Fibroblast of mammary gland (primary cell): ENCODE results near the gene TSPAN9.

ENCODE experiments used
- DNase-seq: peaks from one replicate; pipeline ENCODE4 v3.0.0-alpha.2; 2010; ENCODE audit warnings: low read depth
- H3K4me3 ChIP-seq: 2 replicates; pipeline ENCODE4 v1.5.1; 2011; ENCODE audit warnings: low read depth, mild to moderate bottlenecking, low read length, moderate library complexity; ENCODE audit not compliant: control insufficient read depth
- TF ChIP-seq, protein P1 (sequence below): conservative IDR thresholded peaks from 2 replicates; pipeline ENCODE4 v1.5.1; 2011; ENCODE audit warnings: low read depth, low read length, inconsistent platforms; ENCODE audit not compliant: control insufficient read depth, insufficient read depth

Gene TSPAN9

DNA sequence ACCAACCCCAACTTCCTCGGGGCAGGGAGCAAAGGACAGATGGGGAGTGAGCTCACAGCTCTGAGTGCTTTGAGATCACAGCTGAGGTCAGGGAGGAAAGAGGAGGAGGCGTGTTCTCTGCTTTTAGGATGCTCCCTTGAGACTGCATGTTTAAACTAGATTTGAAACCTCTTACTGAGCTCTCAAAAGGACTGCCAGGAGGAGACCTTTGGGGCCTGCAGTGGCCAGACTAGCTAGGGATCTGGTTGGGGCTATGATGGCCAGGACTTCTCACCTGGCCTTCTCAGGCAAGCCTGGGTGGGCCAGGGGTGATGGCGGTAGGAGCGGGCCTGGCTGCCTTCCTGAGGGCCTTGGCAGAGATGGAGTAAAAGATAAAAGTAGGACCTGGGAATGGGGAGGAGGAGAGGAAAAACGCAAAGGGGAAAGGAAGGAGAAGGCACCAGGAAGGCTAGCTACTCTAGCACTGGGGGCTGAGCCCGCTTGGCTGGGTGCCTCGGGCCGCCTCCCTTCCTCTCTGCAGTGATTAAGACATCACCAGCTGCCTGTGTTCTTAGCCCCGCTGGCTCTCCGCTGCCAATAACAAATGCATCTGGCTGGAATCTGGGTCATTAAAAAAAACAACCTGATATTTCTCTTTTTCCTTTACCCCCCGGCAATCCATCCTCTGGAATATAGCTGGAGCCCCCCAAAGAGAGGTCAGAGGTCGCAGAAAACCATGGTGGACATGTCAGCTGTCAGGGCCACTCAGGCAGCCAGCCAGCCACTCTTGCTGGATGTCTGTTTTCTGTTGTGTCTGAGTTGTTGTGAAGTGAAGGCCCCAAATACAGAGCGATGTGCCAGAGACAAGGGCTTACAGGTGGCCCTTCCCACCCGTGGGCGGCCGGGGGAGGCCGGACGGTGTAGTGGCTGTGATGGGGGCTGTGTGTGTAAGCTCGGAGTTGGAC is 141.3 kb downstream of the TSPAN9 start:
- H3K4me3 ChIP-seq = no peak overlapping the region
- DNase-seq = peak; percentile 84
- TF ChIP-seq, protein P1, sequence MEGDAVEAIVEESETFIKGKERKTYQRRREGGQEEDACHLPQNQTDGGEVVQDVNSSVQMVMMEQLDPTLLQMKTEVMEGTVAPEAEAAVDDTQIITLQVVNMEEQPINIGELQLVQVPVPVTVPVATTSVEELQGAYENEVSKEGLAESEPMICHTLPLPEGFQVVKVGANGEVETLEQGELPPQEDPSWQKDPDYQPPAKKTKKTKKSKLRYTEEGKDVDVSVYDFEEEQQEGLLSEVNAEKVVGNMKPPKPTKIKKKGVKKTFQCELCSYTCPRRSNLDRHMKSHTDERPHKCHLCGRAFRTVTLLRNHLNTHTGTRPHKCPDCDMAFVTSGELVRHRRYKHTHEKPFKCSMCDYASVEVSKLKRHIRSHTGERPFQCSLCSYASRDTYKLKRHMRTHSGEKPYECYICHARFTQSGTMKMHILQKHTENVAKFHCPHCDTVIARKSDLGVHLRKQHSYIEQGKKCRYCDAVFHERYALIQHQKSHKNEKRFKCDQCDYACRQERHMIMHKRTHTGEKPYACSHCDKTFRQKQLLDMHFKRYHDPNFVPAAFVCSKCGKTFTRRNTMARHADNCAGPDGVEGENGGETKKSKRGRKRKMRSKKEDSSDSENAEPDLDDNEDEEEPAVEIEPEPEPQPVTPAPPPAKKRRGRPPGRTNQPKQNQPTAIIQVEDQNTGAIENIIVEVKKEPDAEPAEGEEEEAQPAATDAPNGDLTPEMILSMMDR = no peak

- no peak overlapping the region for H3K4me3 ChIP-seq
- no peak for DNase-seq
- TF ChIP-seq, protein P1 = no peak
Observed at GRCh38 chr12:3219233-3219632, 142.1 kb downstream of the TSPAN9 start.

GRCh38 chr12:3220382-3221321 is 143.5 kb downstream of the TSPAN9 start:
- no peak for DNase-seq

DNA sequence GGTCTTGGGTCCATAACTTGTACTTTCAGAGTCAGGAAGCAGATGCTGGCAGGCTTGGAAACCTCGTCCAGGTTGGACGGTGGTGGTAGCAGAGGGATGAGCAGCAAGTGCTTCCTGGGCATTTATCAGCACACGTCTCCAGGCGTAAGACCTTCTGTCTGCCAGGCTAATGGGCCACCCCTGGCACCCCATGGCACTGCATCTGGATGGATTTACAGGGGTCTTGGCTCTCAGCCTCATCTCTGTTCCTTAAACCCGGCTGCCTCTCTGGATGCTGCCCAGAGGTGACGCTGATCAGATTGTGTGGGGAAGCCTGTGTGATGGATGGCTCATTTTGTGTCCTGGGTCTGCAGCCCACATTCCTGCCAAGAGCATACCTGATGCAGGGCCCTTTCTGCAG is 145.1 kb downstream of the TSPAN9 start:
- TF ChIP-seq, protein P1 = no peak
- no peak for DNase-seq
- H3K4me3 ChIP-seq = no peak overlapping the region

More at GRCh38 chr12:3220382-3221321, 143.5 kb downstream of the TSPAN9 start:
- H3K4me3 ChIP-seq = no peak overlapping the region
- TF ChIP-seq, protein P1 = no peak

DNA sequence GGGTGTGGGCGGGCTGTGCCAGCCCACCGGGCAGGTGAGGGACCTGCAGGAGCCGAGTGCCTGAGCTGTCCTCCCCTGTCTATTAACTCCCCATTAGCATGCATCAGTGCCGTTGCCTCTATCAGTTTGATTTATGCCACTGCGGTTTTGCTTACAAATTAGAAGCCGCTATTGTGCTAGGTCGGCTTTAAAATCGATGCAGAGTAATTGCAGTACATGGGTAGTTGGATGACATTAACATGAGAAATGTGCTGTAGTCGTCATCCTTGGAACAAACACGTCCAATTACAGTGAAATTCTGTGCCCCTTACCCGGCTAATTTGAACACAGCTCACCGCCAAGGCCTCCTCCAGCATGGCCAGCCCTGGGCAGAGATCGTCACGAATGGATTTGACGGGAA is 145.8 kb downstream of the TSPAN9 start:
- TF ChIP-seq, protein P1 = no peak
- no peak overlapping the region for H3K4me3 ChIP-seq

GRCh38 chr12:3223601-3224529 is 146.7 kb downstream of the TSPAN9 start:
- DNase-seq = no peak
- TF ChIP-seq, protein P1 = no peak
- H3K4me3 ChIP-seq = no peak overlapping the region

More for the DNA sequence above, 145.8 kb downstream of the TSPAN9 start:
- no peak for DNase-seq
